GM12891 (cell line): ENCODE measurements around the gene PHF24. TPM values are rescaled to one million over a fixed set of nuclear protein-coding genes. Genes with fewer than 3 reads are reported as not detected.
"Not testable (repeated sequence)": the region's sequence is repeated elsewhere in the genome, so short reads cannot be mapped to it uniquely, and the experiment has no call there.

ENCODE experiments used
- DNase-seq: peaks from one replicate; pipeline ENCODE4 v3.0.0; 2011; ENCODE audit warnings: low spot score; ENCODE audit not compliant: insufficient read length
- FAIRE-seq: peaks from 2 replicates; lab custom pipeline; 2011; peaks lifted over from hg19 to GRCh38; lab: Jason Lieb, UNC
- PAX5 ChIP-seq: IDR thresholded peaks from 2 replicates; pipeline ENCODE4 v1.6.1; 2011; ENCODE audit warnings: low read length, moderate library complexity, mild to moderate bottlenecking; ENCODE audit not compliant: insufficient read depth, severe bottlenecking
- POLR2A ChIP-seq: IDR thresholded peaks from 2 replicates; pipeline ENCODE4 v1.6.1; 2011; ENCODE audit warnings: low read depth, low read length, control low read depth
- POLR2AphosphoS5 ChIP-seq: IDR thresholded peaks from 2 replicates; pipeline ENCODE4 v1.6.1; 2011; ENCODE audit warnings: low read depth, low read length, control low read depth
- POU2F2 ChIP-seq: IDR thresholded peaks from 2 replicates; pipeline ENCODE4 v1.6.1; 2011; ENCODE audit warnings: low read depth, mild to moderate bottlenecking, control low read depth, low read length, moderate library complexity
- SPI1 ChIP-seq: IDR thresholded peaks from 2 replicates; pipeline ENCODE4 v1.6.1; 2011; ENCODE audit warnings: low read depth, low read length, control low read depth
- TAF1 ChIP-seq: IDR thresholded peaks from 2 replicates; pipeline ENCODE4 v1.6.1; 2011; ENCODE audit warnings: low read depth, low read length, control low read depth
- polyA plus RNA-seq: library from polyadenylated mRNA; unstranded; fragments of >200 nt; gene quantifications from one replicate; pipeline ENCODE4 v1.2.1, GENCODE V29; 2012; ENCODE audit warnings: low read depth, missing spikeins, inconsistent platforms; ENCODE audit not compliant: missing spikeins

PHF24 gene
- polyA plus RNA-seq: not detected

DNA sequence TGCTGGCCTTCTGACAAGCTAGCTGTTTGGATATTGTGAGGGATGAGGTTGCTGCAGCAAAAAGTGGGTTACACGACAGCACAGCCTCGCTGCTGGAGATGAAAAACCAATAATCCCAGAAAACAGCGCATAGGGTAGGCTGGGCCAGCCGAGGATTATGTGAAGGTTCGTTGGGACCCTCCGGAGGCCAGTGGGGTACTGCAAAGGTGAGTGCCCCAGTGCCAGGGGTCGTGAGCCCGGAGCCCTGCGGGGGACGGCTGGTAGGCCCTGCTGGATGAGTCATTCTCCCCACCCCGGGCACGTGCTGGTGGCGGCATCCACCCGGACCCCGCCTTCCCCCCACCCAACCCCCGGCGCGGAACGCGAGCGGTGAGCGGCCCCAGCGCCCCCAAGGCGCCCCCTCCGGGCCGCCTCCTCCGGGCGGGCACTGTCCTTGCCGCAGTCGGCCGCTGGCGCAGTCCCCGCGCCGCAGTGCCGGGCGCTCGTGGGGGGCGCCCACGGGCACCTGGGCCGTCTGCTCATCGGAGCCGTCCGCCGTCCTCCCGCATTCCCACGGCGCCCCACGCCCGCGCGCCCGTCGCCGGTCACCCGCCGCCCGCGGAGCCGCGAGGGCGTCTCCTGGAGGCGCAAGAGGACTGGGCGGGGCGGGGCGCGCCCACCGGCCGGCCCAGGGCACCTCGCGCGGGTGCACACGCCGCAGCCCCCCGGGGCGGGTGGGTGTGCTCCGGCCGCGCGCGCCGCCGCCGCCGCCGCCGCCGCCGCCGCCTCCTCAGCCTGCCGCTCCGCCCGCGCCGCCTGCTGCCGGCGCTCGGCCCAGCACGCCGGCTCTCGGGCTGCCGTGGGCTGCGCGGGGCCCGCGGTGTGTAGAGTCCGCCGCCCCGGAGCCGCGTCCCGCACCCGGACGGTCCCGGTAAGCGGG is at the start of gene PHF24:
Gene PHF24 (plus strand): TSS at position 794 of the 919 bp plus-strand sequence. CDS start 13,014 bp downstream, outside the sequence.
- TF ChIP-seq POU2F2 (no peak), TAF1 (no peak), POLR2A (no peak), SPI1 (no peak), POLR2AphosphoS5 (no peak)
- FAIRE-seq (no peak), DNase-seq (no peak)

GRCh38 chr9:34927061-34927460 is 31.0 kb upstream of the PHF24 start:
- TF ChIP-seq SPI1 (no peak), POLR2AphosphoS5 (no peak), POU2F2 (no peak), PAX5 (no peak)
- DNase-seq (no peak), FAIRE-seq (no peak)

GRCh38 chr9:34928921-34929320 is 29.2 kb upstream of the PHF24 start:
- TF ChIP-seq PAX5 (no peak), POLR2A (no peak), POU2F2 (no peak)
- FAIRE-seq (no peak), DNase-seq (no peak)

GRCh38 chr9:34929506-34930102 is 28.5 kb upstream of the PHF24 start:
- DNase-seq: peak; percentile 17
- TF ChIP-seq POLR2A (no peak), POLR2AphosphoS5 (no peak), SPI1 (no peak), PAX5 (no peak), POU2F2 (no peak), TAF1 (no peak)
- peak; percentile 33 for FAIRE-seq

GRCh38 chr9:34939989-34940388 is 18.1 kb upstream of the PHF24 start:
- not testable (repeated sequence) for FAIRE-seq, DNase-seq

GRCh38 chr9:34948451-34948850 is 9.6 kb upstream of the PHF24 start:
- FAIRE-seq: no peak
- TF ChIP-seq POLR2AphosphoS5 (no peak), TAF1 (no peak), PAX5 (no peak), SPI1 (no peak), POU2F2 (no peak), POLR2A (no peak)
- DNase-seq: no peak

DNA sequence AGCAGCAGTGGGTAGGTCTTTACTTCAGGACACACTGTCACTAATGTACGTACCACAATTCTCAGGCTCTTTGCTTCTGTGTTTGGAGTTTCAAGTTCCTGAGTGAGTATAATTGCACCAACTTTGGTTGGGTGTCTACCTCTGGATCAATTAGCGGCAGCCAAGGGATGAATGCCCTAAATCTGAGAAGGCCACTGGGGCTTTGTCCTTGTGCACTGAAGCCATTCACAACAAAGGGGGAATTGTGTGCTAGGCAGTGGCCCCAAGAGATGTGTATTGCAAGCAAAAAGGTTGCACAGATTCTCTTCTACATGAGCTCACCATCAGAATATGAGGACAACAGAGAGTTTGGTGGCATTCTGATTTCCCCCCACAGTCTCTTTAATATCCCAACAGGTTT is 3.9 kb upstream of the PHF24 start:
- DNase-seq (no peak), FAIRE-seq (no peak)
- TF ChIP-seq SPI1 (no peak), POLR2A (no peak), TAF1 (no peak), POU2F2 (no peak), POLR2AphosphoS5 (no peak), PAX5 (no peak)

DNA sequence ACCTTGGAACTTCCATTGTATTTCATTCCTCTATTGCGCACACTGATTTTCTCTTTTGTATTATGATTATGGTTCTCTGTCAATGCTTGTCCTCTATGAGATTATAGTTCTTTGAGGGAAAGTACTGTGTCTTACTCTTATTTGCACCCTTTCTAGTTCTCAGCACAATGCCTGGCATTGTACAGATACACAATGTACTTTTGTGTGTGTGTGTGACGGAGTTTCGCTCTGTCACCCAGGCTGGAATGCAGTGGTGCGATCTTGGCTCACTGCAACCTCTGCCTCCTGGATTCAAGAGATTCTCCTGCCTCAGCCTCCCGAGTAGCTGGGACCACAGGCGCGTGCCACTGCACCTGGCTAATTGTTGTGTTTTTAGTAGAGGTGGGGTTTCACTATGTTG is 2.0 kb upstream of the PHF24 start:
- not testable (repeated sequence) for FAIRE-seq, DNase-seq

GRCh38 chr9:34956648-34957047 is 1.4 kb upstream of the PHF24 start:
- TF ChIP-seq POU2F2 (no peak), POLR2AphosphoS5 (no peak)
- FAIRE-seq (no peak), DNase-seq (no peak)

- no peak for DNase-seq
These were observed 412 bp downstream of the PHF24 start for GRCh38 chr9:34958411-34958982.

More at GRCh38 chr9:34958411-34958982, 412 bp downstream of the PHF24 start:
- no peak for TF ChIP-seq SPI1
- TF ChIP-seq POU2F2: no peak
- TF ChIP-seq TAF1: no peak
- no peak for TF ChIP-seq PAX5
- no peak for TF ChIP-seq POLR2AphosphoS5
- TF ChIP-seq POLR2A: no peak
- FAIRE-seq: no peak
